ENCODE results near the gene DNAJB2. TPM values are rescaled to one million over a fixed set of nuclear protein-coding genes. Genes with fewer than 3 reads are reported as not detected.

Gene DNAJB2
- total RNA-seq, 2 donors from 2014 or later = 155 to 163 TPM

- Histone ChIP-seq H3K4me3 (no peak overlapping the region), H3K36me3 (no peaks in the 10 kb centered on the region), H3K27me3 (replicated peaks; ENCODE audit: insufficient read depth) (peaks cover 2% of the 10 kb centered on the region), H3K4me1 (replicated peaks) (no peaks in the 10 kb centered on the region), H3K27ac (no peak overlapping the region), H3K9me3 (no peaks in the 10 kb centered on the region)
- TF ChIP-seq POLR2AphosphoS5 (IDR thresholded peaks at IDR 0.05) (no peak), POLR2A (IDR thresholded peaks at IDR 0.05) (no peak)
- TF ChIP-seq, protein P1, sequence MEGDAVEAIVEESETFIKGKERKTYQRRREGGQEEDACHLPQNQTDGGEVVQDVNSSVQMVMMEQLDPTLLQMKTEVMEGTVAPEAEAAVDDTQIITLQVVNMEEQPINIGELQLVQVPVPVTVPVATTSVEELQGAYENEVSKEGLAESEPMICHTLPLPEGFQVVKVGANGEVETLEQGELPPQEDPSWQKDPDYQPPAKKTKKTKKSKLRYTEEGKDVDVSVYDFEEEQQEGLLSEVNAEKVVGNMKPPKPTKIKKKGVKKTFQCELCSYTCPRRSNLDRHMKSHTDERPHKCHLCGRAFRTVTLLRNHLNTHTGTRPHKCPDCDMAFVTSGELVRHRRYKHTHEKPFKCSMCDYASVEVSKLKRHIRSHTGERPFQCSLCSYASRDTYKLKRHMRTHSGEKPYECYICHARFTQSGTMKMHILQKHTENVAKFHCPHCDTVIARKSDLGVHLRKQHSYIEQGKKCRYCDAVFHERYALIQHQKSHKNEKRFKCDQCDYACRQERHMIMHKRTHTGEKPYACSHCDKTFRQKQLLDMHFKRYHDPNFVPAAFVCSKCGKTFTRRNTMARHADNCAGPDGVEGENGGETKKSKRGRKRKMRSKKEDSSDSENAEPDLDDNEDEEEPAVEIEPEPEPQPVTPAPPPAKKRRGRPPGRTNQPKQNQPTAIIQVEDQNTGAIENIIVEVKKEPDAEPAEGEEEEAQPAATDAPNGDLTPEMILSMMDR (IDR thresholded peaks at IDR 0.05) = no peak
- intact Hi-C loops (cut with DNase I) = no loop called here
- WGBS = 63% methylated on average over 11 of the region's 11 CpGs
- no peak for DNase-seq (ENCODE audit: low spot score)
Measured at GRCh38 chr2:219302412-219302968, 23.3 kb downstream of the DNAJB2 start.

DNA sequence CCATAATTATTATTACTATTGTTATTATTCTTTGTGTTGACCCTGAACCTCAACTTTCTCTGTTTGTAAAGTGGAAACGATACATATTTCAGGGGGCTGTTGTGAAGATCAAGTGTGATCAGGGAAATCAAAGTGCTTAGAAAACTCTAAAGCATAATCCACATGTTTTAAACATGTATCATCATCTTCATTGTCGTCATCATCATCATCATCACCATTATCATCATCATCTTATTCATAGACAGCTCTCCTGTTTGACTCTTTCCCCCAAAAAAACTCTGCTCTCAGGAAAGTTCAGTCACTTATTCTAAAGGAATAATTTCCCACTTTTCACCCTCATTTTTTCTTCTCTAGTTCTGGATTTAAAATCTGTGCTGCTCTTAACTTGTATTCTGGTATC is 25.1 kb downstream of the DNAJB2 start:
- no peak overlapping the region for H3K4me3 ChIP-seq
- H3K9me3 ChIP-seq = no peaks in the 10 kb centered on the region
- TF ChIP-seq POLR2A (IDR thresholded peaks at IDR 0.05) (no peak), POLR2AphosphoS5 (IDR thresholded peaks at IDR 0.05) (no peak)
- TF ChIP-seq, protein P1 (IDR thresholded peaks at IDR 0.05) = no peak
- H3K36me3 ChIP-seq = no peaks in the 10 kb centered on the region
- no peak for DNase-seq (ENCODE audit: low spot score)
- WGBS = 51% methylated on average over 2 of the region's 2 CpGs
- intact Hi-C loops (cut with DNase I) = no loop called here
- no peaks in the 10 kb centered on the region for H3K4me1 ChIP-seq (replicated peaks)
- peaks cover 6% of the 10 kb centered on the region for H3K27me3 ChIP-seq (replicated peaks; ENCODE audit: insufficient read depth)
- no peak overlapping the region for H3K27ac ChIP-seq

DNA sequence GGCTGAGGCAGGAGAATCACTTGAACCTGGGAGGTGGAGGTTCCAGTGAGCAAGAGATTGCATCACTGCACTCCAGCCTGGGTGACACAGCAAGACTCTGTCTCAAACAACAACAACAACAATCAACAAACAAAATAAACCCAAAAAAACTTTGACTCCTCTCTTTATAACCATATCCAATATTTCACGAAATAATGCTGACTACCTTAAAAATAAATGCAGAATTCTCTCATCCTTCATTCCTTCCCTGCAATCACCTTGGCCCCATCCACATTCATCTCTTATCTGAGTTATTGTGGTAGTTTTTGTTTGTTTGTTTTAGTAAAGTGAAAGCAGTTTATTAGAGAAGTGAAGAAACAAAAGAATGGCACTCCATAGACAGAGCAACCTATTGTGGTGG is 26.9 kb downstream of the DNAJB2 start:
- TF ChIP-seq, protein P1 (IDR thresholded peaks at IDR 0.05) = no peak
- no peak for TF ChIP-seq POLR2AphosphoS5 (IDR thresholded peaks at IDR 0.05)
- TF ChIP-seq POLR2A (IDR thresholded peaks at IDR 0.05) = no peak
- H3K36me3 ChIP-seq = no peaks in the 10 kb centered on the region
- intact Hi-C loops (cut with DNase I) = no loop called here

DNA sequence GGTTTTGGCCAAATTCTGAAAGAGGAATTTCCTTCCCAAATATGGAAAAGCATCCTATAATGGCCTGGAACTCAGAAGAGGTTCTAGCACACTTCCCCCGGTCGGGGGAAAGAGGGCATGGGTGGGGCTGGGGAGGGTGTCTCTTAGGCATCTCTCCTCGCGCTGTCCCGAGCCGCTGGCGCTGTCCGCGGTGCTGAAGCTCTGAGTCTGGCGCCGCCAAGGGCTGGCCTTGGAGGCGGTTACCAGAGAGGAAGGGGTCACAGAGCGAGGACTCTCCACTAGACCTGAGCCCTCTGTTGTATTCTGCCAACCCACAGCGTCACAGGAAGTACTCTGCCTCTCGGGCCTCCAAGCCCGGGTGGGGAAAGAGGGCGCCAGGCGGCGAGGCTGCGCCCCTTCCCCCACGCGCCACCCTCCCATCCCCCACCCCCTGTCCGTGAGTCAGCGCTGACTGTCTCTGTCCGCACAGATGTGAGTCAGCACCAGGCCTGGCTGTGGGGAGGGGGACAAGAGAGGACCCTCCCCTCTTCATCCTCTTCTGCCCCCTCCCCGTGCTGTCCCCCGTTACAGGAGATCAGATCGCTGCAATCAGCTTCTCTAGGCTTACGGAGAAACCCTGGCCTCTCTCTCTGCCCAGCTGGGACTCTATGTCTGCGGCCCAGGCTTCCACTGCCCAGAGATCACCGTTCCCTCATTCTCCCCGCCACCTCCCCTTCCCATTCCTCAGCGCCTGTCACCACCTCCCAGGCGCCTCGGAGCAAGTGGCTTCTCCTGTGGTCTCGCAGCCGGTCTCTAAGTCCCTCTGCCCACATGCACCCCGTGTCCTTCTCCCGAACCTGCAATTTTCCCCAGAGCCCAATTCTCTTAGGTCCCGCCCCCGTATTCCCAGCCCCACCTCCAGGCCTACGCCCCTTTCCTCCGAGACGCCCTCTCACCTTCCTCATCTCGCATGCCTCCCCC is 29.3 kb downstream of the DNAJB2 start:
- TF ChIP-seq POLR2A (IDR thresholded peaks at IDR 0.05) (no peak), POLR2AphosphoS5 (IDR thresholded peaks at IDR 0.05) (no peak)
- TF ChIP-seq, protein P1 (IDR thresholded peaks at IDR 0.05) = no peak
- peaks cover 7% of the 10 kb centered on the region for H3K27me3 ChIP-seq (replicated peaks; ENCODE audit: insufficient read depth)
- intact Hi-C loops (cut with DNase I) = no loop called here
- no peak overlapping the region for H3K4me3 ChIP-seq
- DNase-seq (ENCODE audit: low spot score) = no peak
- H3K36me3 ChIP-seq = no peaks in the 10 kb centered on the region
- WGBS = 4% methylated on average over 40 of the region's 45 CpGs
- no peak overlapping the region for H3K27ac ChIP-seq
- H3K9me3 ChIP-seq = no peaks in the 10 kb centered on the region
- H3K4me1 ChIP-seq (replicated peaks) = no peaks in the 10 kb centered on the region

More for the DNA sequence above, 26.9 kb downstream of the DNAJB2 start:
- Histone ChIP-seq H3K4me3 (no peak overlapping the region), H3K27me3 (replicated peaks; ENCODE audit: insufficient read depth) (peaks cover 9% of the 10 kb centered on the region), H3K9me3 (no peaks in the 10 kb centered on the region), H3K4me1 (replicated peaks) (no peaks in the 10 kb centered on the region), H3K27ac (no peak overlapping the region)
- DNase-seq (ENCODE audit: low spot score) = no peak
- 82% methylated on average over 1 of the region's 1 CpG for WGBS

Measured in prostate gland (tissue), 2 donors.